Measurements from ENCODE around the gene ID3.

The ID3 gene

DNA sequence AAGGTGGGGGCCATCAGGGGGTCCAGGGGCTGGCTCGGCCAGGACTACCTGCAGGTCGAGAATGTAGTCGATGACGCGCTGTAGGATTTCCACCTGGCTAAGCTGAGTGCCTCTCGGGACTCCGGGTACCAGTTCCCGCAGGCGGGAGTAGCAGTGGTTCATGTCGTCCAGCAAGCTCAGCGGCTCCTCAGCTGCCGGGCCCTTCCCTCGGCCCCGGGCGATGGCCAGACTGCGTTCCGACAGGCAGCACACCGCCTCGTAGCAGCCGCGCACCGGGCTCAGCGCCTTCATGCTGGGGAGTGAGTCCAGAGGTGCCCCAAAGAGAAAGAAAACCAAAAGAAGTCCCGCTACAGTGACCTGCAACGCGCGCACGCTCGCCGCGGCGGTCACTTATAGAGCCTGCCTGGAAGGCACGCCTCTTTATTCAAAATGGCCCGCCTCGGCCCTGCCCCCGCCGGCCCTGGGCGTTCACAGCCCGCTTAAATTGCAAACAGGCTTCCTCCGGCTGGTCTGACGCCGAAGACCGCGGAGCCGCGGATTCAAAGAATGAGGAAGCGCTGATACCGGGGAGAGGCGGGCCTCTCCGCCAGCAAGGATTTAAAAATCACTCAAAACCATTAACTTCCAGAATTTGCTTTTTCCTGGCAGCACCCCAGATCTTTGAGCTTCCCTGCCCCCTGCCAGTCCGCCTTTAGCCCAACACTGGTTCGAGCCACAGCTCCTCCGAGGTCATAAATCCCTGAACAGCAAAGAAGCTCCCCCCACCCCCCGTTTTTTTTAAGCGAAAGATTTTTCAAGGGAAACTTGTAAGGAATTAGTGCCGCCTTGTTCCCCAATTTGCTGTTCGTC, at the start of gene ID3:
ID3 (minus strand) TSS at position 366 of the 849 bp plus-strand sequence; CDS start at position 291, 75 bp downstream.
- DNase-seq: peak in 55 of 56 donors; percentile 31 to 95 (median 78)

- no peak for DNase-seq
These were observed 48.6 kb upstream of the ID3 start for GRCh38 chr1:23607944-23608343.

- DNase-seq: no peak
These were observed 42.9 kb upstream of the ID3 start for GRCh38 chr1:23601968-23602876.

- no peak for DNase-seq
These were observed 42.0 kb upstream of the ID3 start for GRCh38 chr1:23601135-23601967.

DNA sequence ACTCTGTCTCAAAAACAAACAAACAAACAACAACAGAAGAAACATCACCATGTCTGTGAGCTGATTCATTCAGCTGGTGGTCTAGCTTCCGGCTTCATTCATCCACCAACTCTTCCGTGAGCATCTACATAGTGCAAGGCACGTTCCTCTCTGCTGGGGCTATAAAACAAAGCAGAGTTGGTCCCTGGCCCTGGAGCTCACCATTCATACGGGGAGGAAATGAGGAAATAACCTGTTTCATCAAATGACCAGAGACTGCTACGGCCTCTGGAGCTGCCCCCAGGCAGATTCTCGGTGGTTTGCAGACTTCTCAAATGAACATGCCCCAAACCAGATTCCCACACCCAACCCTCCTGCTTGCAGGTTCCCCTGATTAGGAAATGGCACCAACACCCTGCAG, 41.0 kb upstream of the ID3 start:
- no peak for DNase-seq

DNA sequence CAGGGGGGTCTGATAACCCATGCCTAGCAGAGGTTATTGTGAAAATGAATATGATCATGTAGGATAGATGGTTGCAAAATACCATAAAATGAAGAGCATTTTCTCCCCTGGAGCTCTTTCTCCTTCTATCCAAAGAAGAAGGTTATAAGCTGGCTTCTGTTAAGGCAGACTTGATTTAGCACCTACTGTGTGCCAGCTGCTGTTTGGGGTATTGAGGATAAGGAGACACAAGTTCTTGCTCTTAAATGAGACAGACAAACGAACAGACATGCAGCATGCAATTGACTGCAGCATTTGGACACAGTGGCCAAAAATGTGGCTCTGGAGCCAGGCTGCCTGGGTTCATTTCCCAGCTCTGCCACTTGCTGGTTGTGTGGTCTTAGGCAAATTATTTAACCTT, 39.8 kb upstream of the ID3 start:
- DNase-seq: no peak

DNA sequence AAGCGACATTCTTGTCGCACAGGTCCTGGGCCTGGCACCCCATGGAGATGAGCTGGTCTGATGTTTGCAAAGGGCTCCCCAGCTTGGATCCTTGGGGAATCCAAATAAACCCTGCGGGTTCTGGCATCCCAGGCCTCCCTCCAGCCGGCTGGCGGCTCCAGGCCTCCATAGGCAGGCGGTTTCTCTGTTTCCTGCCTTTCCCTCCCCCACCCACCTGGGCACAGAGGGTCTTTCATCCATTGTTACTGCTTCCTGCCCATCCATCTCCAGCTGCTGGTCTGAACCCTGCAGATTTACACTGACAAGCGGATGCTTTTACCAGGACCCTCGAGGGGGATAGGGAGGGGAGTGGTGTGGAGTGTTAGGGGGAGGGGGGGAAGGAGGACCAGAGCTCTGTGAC, 39.1 kb upstream of the ID3 start:
- peak in 14 of 56 donors; percentile 1 to 33 (median 8) for DNase-seq

DNA sequence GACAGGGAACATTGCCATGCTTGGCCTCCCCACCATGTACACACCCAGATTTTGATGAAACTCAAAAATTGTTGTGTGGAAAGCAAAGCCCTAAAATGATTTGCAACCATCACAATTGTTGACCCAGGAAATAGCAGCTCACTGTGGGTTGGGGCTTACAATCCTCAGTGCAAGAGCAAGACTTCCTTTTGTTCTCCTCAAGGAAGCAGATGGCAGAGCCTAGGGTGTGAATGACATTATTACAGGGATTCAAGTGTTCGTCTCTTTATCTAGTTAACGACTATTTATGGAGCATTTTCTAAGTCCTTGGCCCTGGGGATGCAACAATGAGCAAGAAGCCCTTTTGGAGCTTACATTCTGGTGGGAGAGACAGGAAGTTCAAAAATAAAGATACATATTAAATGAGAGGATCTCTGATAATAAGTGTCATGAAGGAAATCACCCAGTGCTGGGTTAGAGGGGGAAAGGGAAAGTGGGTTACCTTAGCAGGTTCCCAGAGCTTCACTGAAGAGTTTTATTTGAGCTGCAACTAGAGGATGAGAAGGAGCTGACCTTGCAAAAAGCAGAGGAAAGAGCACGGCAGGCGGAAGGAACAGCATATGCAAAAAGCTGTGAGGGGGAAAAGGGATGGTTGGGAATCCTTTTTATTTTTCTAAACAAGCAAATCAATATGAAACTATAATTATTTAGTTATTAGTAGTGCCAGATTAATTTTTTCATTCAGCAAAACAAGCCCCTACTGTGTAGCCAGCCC, 38.5 kb upstream of the ID3 start:
- no peak for DNase-seq

DNA sequence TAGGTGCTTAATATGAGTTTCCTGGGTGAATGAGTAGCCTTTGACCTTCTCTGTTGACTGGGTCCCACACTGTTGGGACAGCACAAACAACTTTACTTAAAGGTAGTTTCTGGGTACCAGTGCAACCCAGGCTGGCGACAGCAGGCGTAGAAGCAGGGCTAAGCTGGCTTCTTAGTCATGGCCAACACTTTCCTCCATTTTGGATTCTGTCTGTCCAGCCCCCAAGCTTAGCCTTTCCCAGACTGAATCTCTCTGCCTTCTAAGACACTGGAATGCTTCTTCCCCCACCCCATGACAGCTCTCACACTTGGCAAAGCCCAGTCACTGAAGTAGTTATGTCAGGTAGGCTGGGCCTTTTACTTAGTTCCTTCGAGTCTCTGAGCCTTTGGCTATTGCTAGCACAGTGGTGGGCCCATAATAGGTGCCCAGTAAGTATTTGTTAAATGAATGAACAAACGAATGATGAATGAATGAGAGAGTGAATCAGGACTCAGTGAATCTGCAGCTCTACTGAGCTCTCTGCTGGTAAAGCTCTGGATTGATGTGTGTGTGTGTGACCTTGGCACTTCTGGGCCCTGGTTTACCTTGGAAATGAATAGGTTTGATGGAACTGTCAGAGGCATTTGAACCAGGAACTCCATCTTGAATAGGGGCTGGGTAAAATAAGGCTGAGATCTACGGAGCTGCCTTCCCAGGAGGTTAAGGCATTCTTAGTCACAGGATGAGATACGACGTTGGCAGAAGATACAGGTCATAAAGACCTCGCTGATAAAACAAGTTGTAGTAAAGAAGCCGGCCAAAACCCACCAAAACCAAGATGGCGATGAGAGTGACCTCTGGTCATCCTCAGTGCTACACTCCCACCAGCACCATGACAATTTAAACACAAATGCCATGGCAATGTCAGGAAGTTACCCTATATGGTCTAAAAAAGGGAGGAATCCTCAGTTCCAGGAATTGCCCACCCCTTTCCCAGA, 37.4 kb upstream of the ID3 start:
- no peak for DNase-seq

GRCh38 chr1:23594927-23595353, 35.6 kb upstream of the ID3 start:
- DNase-seq: no peak

DNA sequence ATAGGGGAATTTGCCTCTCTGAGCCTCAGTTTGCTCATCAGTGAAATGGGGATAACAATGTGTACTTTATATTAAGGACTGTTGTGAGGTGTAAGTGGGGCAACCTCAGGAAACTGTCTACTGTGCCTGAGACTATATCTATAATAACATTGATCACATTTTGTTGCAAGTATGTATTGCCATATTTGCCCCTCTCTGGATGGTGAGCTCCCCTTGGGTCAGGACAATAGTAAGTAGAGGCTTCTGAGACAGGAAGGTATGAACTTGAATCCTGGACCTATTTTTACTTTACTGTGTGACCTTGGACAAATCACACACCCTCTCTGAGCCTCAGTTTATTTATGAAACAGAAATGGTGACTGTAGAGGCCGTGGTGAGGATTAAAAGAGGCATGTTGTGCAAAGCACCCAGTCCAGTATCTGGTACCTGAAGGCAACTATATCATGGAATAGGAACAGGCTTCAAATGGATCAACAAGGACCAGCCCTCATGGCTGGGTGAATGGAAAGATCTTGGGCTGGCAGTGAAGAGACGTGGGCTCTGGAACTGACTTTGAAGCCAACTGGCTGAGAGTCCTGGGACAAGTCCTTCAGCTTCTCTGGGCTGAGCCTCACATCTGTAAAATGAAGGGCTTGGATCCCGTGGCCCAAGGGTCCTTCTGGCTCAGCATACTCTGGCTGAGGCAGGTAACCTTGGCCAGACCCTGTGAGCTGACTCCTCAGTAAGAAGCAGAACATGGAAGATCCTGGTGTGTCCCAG, 35.0 kb upstream of the ID3 start:
- no peak for DNase-seq

DNA sequence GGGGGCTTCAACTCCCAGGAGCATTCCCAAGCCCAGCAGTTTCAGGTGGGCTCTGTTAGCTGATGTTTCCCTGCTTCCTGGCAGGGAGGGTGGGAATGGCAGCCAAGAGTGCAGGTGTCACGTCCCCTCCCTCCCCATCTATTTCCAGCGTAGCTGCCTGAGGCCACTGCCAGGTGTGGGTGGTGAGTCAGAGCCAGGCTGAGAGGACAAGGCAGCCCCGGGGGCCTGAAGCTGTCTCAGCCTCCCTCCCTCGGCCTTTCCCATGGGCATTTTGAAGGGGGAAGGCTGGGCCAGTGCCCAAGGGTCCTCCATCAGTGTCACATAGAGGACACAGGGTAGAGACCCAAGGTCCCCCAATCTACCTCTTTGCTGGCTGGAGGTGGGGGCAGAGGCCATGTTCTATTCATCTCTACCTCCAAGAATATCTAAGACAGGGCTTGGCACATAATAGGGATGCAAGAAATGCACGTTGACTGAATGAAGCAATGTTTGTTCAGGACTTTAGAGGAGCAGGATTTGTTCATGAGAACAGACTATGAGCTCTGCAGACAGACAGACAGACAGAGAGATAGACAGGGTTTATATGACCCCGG, 34.4 kb upstream of the ID3 start:
- DNase-seq: no peak

- DNase-seq: no peak
These were observed 33.8 kb upstream of the ID3 start for GRCh38 chr1:23593042-23593521.

DNA sequence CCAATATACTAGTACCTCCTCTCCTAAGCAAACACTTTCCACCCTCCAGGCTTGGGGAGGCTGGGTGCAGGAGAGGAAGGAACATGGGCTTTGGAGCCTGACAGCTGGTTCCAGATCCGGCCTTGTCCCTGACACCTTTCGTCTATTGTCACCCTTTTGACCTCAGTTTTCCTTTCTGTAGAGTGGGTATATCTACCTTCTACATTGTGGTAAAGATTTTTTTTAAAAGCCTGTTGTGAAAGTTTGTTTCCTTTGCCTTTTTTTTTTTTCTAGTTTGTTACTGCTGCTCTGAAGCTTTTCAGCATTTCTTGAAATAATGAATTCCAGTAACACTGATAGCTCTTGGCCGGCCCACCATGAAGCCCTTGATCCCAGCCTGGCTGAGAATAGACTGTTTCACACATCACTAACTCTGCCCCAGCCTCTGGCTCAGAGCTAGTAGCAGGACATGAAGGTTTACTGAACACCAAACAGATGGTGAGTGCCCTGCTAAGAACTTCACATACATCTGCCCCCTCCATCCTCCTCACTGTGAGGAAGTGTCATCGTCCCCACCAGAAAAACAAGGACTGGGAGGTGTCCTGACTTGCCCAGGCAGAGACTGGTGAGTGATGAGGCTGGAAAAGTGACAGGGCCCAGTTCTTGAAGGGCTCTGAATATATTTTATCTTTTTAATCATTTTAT, 33.0 kb upstream of the ID3 start:
- DNase-seq: no peak

- DNase-seq: no peak
These were observed 32.3 kb upstream of the ID3 start for GRCh38 chr1:23591460-23592208.

DNA sequence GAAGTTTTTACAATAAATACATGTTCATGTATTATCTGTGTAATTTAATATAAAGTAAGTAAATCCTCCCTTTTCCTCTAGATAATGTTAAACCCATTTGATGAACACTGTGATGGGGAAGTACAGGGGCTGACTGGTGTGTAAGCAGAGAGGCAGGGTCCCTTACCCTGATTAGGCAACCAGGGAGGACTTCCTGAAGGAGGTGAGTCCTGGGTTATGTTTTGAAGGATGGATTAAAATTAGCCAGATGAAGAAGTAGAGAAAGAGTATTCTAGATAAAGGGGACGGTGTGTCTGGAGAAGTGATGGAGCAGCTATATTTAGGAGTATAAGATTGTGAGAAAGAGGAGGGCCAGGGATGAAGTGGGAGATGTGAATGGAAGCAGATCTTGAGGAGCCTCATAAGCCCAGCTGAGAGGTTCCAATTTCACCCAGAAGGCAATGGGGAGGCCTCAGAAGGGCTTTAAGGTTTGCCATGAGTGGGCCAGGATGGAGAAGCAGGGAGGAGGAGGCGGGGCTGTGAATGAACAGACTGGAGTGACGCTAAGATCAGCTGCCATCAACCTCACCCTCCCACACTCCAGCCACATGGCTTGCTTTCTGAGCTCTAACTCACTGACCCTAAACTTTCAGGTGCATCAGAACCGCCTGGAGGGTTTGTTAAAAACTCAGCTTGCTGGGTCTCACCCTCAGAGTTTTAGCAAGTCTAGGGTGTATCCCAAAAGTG, 30.9 kb upstream of the ID3 start:
- DNase-seq: no peak

Measured in nucleus accumbens (tissue), 56 donors.